ENCODE results near the gene MICOS13.

The MICOS13 gene

DNA sequence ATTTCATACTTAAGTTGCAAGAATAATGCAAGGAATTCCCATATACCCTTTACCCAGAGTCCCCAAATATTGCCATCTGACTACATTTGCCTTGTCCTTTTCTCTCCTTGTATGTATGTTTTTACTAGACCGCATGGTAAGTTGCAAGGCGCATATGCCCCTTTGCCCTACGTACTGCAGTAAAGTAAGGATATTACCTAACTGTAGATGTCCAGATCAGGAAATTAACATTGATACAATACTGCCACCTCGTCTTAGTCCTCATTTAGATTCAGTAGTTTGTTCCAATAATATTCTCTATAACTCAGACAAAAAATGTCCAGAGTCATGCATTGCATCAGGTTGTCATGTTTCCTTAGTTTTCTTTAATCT lies 48.1 kb downstream of the MICOS13 start:
- no peak overlapping the region for H3K27ac ChIP-seq (ENCODE audit: low read depth, low read length)

GRCh38 chr19:5631567-5632240 lies 48.6 kb downstream of the MICOS13 start:
- peaks cover 59% of the 10 kb centered on the region for H3K4me1 ChIP-seq (ENCODE audit: insufficient read depth, low read length)
- no peak overlapping the region for H3K9ac ChIP-seq (ENCODE audit: low read length)
- no peak overlapping the region for H3K27ac ChIP-seq (ENCODE audit: low read depth, low read length)
- H3K27me3 ChIP-seq (ENCODE audit: control insufficient read depth in 1 of 2, insufficient read depth in 2 of 2, low read length in 2 of 2): no peaks in the 10 kb centered on the region
- peaks cover 35% of the 10 kb centered on the region for H3K36me3 ChIP-seq (ENCODE audit: insufficient read depth, low read length)
- H3K4me3 ChIP-seq (ENCODE audit: low read depth in 1 of 2, low read length in 2 of 2): no peak overlapping the region
- no peaks in the 10 kb centered on the region for H3K9me3 ChIP-seq (ENCODE audit: low read length)

More for the DNA sequence above, 48.1 kb downstream of the MICOS13 start:
- Histone ChIP-seq H3K27me3 (ENCODE audit: control insufficient read depth in 1 of 2, insufficient read depth in 2 of 2, low read length in 2 of 2) (no peaks in the 10 kb centered on the region), H3K9ac (ENCODE audit: low read length) (no peak overlapping the region), H3K4me1 (ENCODE audit: insufficient read depth, low read length) (peaks cover 55% of the 10 kb centered on the region), H3K9me3 (ENCODE audit: low read length) (no peaks in the 10 kb centered on the region), H3K4me3 (ENCODE audit: low read depth in 1 of 2, low read length in 2 of 2) (no peak overlapping the region), H3K36me3 (ENCODE audit: insufficient read depth, low read length) (peaks cover 30% of the 10 kb centered on the region)

DNA sequence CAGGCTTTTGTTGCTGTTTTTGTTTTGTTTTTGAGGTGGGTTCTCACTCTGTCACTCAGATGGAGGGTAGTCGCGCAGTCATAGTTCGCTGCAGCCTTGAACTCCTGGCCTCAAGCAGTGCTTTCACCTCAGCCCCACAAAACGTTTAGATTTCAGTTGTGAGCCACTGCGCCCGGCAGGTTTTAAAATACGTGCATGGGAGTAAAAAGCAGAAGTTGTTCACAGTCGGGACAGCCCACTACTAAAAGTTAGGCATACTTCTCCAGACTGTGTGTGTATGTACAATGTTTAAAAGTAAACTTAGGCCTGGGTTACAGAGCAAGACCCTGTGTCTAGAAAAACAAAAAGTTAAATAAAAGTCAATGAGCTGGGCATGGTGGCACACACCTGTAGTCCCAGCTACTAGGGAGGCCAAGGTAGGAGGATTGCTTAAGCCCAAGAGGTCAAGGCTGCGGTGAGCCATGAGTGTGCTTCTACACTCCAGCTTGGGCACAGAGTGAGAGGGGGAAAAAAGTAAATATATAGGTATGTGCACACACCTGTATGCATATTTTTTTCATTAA lies 51.3 kb downstream of the MICOS13 start:
- H3K9ac ChIP-seq (ENCODE audit: low read length): no peak overlapping the region
- no peaks in the 10 kb centered on the region for H3K27me3 ChIP-seq (ENCODE audit: control insufficient read depth in 1 of 2, insufficient read depth in 2 of 2, low read length in 2 of 2)
- H3K36me3 ChIP-seq (ENCODE audit: insufficient read depth, low read length): peaks cover 53% of the 10 kb centered on the region
- no peaks in the 10 kb centered on the region for H3K9me3 ChIP-seq (ENCODE audit: low read length)
- H3K4me1 ChIP-seq (ENCODE audit: insufficient read depth, low read length): peaks cover 73% of the 10 kb centered on the region
- no peak overlapping the region for H3K27ac ChIP-seq (ENCODE audit: low read depth, low read length)
- H3K4me3 ChIP-seq (ENCODE audit: low read depth in 1 of 2, low read length in 2 of 2): no peak overlapping the region

DNA sequence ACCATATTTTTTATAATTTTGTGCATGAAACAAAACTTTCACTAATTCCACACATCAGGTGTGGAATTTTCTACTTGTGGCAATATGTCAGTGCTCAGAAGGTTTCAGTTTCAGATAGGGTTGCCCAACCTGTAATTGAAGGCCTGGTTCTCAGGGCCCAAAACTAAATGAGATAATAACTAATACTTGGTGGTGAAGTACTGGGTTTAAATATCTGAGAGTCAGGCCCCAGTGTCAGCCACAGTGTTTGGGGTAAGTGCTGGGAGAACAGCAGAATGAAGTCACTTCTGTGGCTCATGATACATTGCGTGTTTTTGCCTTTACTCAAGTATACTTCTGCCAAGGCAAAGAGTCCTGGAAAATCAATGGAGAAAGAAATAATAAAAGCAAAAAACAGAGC lies 51.9 kb downstream of the MICOS13 start:
- H3K4me1 ChIP-seq (ENCODE audit: insufficient read depth, low read length): peaks cover 73% of the 10 kb centered on the region
- H3K27ac ChIP-seq (ENCODE audit: low read depth, low read length): no peak overlapping the region

More for the DNA sequence above, 51.9 kb downstream of the MICOS13 start:
- Histone ChIP-seq H3K9ac (ENCODE audit: low read length) (no peak overlapping the region), H3K4me3 (ENCODE audit: low read depth in 1 of 2, low read length in 2 of 2) (no peak overlapping the region), H3K9me3 (ENCODE audit: low read length) (no peaks in the 10 kb centered on the region), H3K27me3 (ENCODE audit: control insufficient read depth in 1 of 2, insufficient read depth in 2 of 2, low read length in 2 of 2) (no peaks in the 10 kb centered on the region), H3K36me3 (ENCODE audit: insufficient read depth, low read length) (peaks cover 53% of the 10 kb centered on the region)

Data from muscle layer of colon (tissue), 2 donors.